CD4-positive, alpha-beta T cell (primary cell): Measurements from ENCODE around the gene TIMP1. TPM values are rescaled to one million over a fixed set of nuclear protein-coding genes. Genes with fewer than 3 reads are reported as not detected.

ENCODE experiments used
- ATAC-seq: fragments of 200-7000 bp; cut with Tn5 transposase; one replicate; pipeline ENCODE4 v1.10.0; 2022; ENCODE audit warnings: mild to moderate bottlenecking; ENCODE audit not compliant: poor library complexity
- CTCF ChIA-PET: fragments of 350-600 bp; sonication (Branson Sonifier 250); formaldehyde crosslinking; loops from one replicate; lab custom pipeline; 2021; ENCODE audit warnings: antibody characterized with exemption, inconsistent platforms; lab: Charles Lee
- POLR2A ChIA-PET: fragments of 350-600 bp; sonication (Branson Sonifier 250); formaldehyde crosslinking; loops from one replicate; lab custom pipeline; 2021; ENCODE audit warnings: antibody characterized with exemption, inconsistent platforms; lab: Charles Lee
- DNase-seq, 14 experiments: peaks; one replicate each; pipeline ENCODE4 v3.0.0-alpha.2; 2013 to 2020; ENCODE audit warnings: mixed read lengths in 2 of 14
- H3K27ac ChIP-seq, 2 donors: one replicate each; pipeline versions ENCODE4 v1.5.1 to v1.7.0; 2013; ENCODE audit warnings: low read length in 2 of 2, low read depth in 1 of 2, mild to moderate bottlenecking in 1 of 2
- H3K27me3 ChIP-seq, 2 experiments: 1 replicate in 1 of 2; 2 replicates in 1 of 2; pipeline versions ENCODE4 v1.6.1 to v1.7.0; 2013; ENCODE audit warnings: low read length in 2 of 2, control low read depth in 1 of 2, mild to moderate bottlenecking in 1 of 2, moderate library complexity in 1 of 2; ENCODE audit not compliant: insufficient read depth in 2 of 2, control insufficient read depth in 1 of 2
- H3K36me3 ChIP-seq: one replicate; pipeline ENCODE4 v1.6.1; 2013; ENCODE audit warnings: low read length, control low read depth; ENCODE audit not compliant: insufficient read depth
- H3K4me1 ChIP-seq: one replicate; pipeline ENCODE4 v1.6.1; 2013; ENCODE audit warnings: low read length, control low read depth; ENCODE audit not compliant: insufficient read depth
- H3K4me3 ChIP-seq: one replicate; pipeline ENCODE4 v1.5.1; 2013; ENCODE audit warnings: mild to moderate bottlenecking, low read length, moderate library complexity
- H3K9me3 ChIP-seq, 2 experiments: 1 replicate in 1 of 2; 2 replicates in 1 of 2; pipeline versions ENCODE4 v1.6.1 to v1.7.0; 2013; ENCODE audit warnings: low read length in 2 of 2, mild to moderate bottlenecking in 2 of 2, control low read depth in 1 of 2, moderate library complexity in 1 of 2; ENCODE audit not compliant: control insufficient read depth in 1 of 2, insufficient read depth in 1 of 2
- H3K27ac Mint-ChIP-seq: one replicate; pipeline ENCODE4 v1.8.0; 2020; ENCODE audit warnings: mixed read lengths
- H3K27me3 Mint-ChIP-seq: one replicate; pipeline ENCODE4 v1.8.0; 2021; ENCODE audit warnings: mixed read lengths
- H3K36me3 Mint-ChIP-seq: one replicate; pipeline ENCODE4 v1.8.0; 2021; ENCODE audit warnings: low read depth, mixed read lengths
- H3K4me1 Mint-ChIP-seq: one replicate; pipeline ENCODE4 v1.8.0; 2021; ENCODE audit warnings: low read depth, mixed read lengths
- H3K4me3 Mint-ChIP-seq: one replicate; pipeline ENCODE4 v1.8.0; 2020; ENCODE audit warnings: mild to moderate bottlenecking, mixed read lengths
- H3K9me3 Mint-ChIP-seq: one replicate; pipeline ENCODE4 v1.8.0; 2020; ENCODE audit warnings: mixed read lengths
- intact Hi-C, 2 experiments: fragments of 100-400 bp; cut with DNase I in 1 of 2; cut with micrococcal nuclease in 1 of 2; formaldehyde crosslinking; loops; one replicate each; pipeline versions ENCODE4 v1.15.1 to v1.9.0; 2023 to 2025; cut with DNase I, micrococcal nuclease
- total RNA-seq, 174 experiments: library from RNA in 2 of 174; stranded (reverse) in 2 of 174; gene quantifications; one replicate each; pipeline ENCODE4 v1.2.3 and lab custom pipeline; 2021 to 2026
- TF ChIP-seq, protein P1 (sequence below): fragments of 200-600 bp; IDR thresholded peaks from one replicate; pipeline ENCODE4 v1.8.0; 2022; ENCODE audit warnings: antibody characterized with exemption, mild to moderate bottlenecking

Gene TIMP1
- total RNA-seq, 2 experiments from 2014 or later, result 35.6 to 38.5 TPM

- Mint-ChIP-seq H3K36me3 (peaks cover 12% of the 10 kb centered on the region), H3K27me3 (peaks cover 5% of the 10 kb centered on the region), H3K9me3 (no peaks in the 10 kb centered on the region), H3K4me3 (no peak overlapping the region), H3K27ac (no peak overlapping the region), H3K4me1 (peaks cover 14% of the 10 kb centered on the region)
- Histone ChIP-seq H3K9me3 (peaks cover 0 to 3% of the 10 kb centered on the region in 2 experiments), H3K27ac (no peak overlapping the region), H3K36me3 (peaks cover 4% of the 10 kb centered on the region), H3K4me3 (no peak overlapping the region), H3K27me3 (no peaks in the 10 kb centered on the region), H3K4me1 (peaks cover 30% of the 10 kb centered on the region)
- CTCF ChIA-PET, result no interaction called here
- no peak for ATAC-seq
- DNase-seq, result no peak
- intact Hi-C loops, result no loop called here
- POLR2A ChIA-PET, result no interaction called here
- TF ChIP-seq, protein P1, sequence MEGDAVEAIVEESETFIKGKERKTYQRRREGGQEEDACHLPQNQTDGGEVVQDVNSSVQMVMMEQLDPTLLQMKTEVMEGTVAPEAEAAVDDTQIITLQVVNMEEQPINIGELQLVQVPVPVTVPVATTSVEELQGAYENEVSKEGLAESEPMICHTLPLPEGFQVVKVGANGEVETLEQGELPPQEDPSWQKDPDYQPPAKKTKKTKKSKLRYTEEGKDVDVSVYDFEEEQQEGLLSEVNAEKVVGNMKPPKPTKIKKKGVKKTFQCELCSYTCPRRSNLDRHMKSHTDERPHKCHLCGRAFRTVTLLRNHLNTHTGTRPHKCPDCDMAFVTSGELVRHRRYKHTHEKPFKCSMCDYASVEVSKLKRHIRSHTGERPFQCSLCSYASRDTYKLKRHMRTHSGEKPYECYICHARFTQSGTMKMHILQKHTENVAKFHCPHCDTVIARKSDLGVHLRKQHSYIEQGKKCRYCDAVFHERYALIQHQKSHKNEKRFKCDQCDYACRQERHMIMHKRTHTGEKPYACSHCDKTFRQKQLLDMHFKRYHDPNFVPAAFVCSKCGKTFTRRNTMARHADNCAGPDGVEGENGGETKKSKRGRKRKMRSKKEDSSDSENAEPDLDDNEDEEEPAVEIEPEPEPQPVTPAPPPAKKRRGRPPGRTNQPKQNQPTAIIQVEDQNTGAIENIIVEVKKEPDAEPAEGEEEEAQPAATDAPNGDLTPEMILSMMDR, result no peak
Observed at GRCh38 chrX:47576021-47576898, 6.0 kb upstream of the TIMP1 start.

GRCh38 chrX:47577424-47577823 lies 4.8 kb upstream of the TIMP1 start:
- Mint-ChIP-seq H3K4me1 (peaks cover 24% of the 10 kb centered on the region), H3K27ac (no peak overlapping the region), H3K9me3 (no peaks in the 10 kb centered on the region), H3K27me3 (peaks cover 5% of the 10 kb centered on the region), H3K36me3 (peaks cover under 1% of the 10 kb centered on the region), H3K4me3 (no peak overlapping the region)
- peaks cover 0 to 3% of the 10 kb centered on the region in 2 experiments for H3K9me3 ChIP-seq
- intact Hi-C loops, result no loop called here
- ATAC-seq, result no peak
- no peak overlapping the region for H3K27ac ChIP-seq
- no peak overlapping the region for H3K4me3 ChIP-seq
- H3K4me1 ChIP-seq, result peaks cover 41% of the 10 kb centered on the region
- DNase-seq, result no peak
- ChIA-PET CTCF (no interaction called here), POLR2A (no interaction called here)
- no peaks in the 10 kb centered on the region for H3K36me3 ChIP-seq
- H3K27me3 ChIP-seq, result no peaks in the 10 kb centered on the region
- TF ChIP-seq, protein P1, result no peak

GRCh38 chrX:47577901-47578300 lies 4.3 kb upstream of the TIMP1 start:
- Mint-ChIP-seq H3K36me3 (no peaks in the 10 kb centered on the region), H3K4me3 (peak overlapping the region; percentile 15), H3K9me3 (no peaks in the 10 kb centered on the region), H3K27me3 (peaks cover 5% of the 10 kb centered on the region), H3K27ac (no peak overlapping the region), H3K4me1 (peaks cover 25% of the 10 kb centered on the region)
- DNase-seq (no peak), ATAC-seq (no peak)
- POLR2A ChIA-PET, result no interaction called here
- Histone ChIP-seq H3K4me3 (no peak overlapping the region), H3K27ac (no peak overlapping the region), H3K36me3 (no peaks in the 10 kb centered on the region), H3K4me1 (peaks cover 46% of the 10 kb centered on the region), H3K9me3 (peaks cover 0 to 1% of the 10 kb centered on the region in 2 experiments), H3K27me3 (no peaks in the 10 kb centered on the region)
- TF ChIP-seq, protein P1, result no peak
- intact Hi-C loops, result no loop called here
- CTCF ChIA-PET, result no interaction called here
